HCT116 (cell line): Measurements from ENCODE around the gene TEF. TPM values are rescaled to one million over a fixed set of nuclear protein-coding genes. Genes with fewer than 3 reads are reported as not detected.

Experiments
- ATF3 ChIP-seq: IDR thresholded peaks from 2 replicates; pipeline ENCODE4 v1.6.1; 2012
- CBX3 ChIP-seq: IDR thresholded peaks from 2 replicates; pipeline ENCODE4 v1.6.1; 2012; ENCODE audit warnings: low read depth
- CEBPB ChIP-seq: IDR thresholded peaks from 2 replicates; pipeline ENCODE4 v1.6.1; 2012; ENCODE audit warnings: low read depth
- ELF1 ChIP-seq: IDR thresholded peaks from 2 replicates; pipeline ENCODE4 v1.6.1; 2012; ENCODE audit warnings: low read depth, borderline replicate concordance
- EZH2 ChIP-seq: fragments of 200-600 bp; sonication (generic); IDR thresholded peaks from 2 replicates; pipeline ENCODE4 v1.6.1; 2017; ENCODE audit warnings: antibody characterized with exemption, mixed run types
- EZH2phosphoT487 ChIP-seq: fragments of 200-600 bp; IDR thresholded peaks from 2 replicates; pipeline ENCODE4 v1.6.1; 2018; ENCODE audit warnings: antibody characterized with exemption, borderline replicate concordance
- FOSL1 ChIP-seq: IDR thresholded peaks from 2 replicates; pipeline ENCODE4 v1.6.1; 2012; ENCODE audit warnings: low read depth
- MAX ChIP-seq: IDR thresholded peaks from 2 replicates; pipeline ENCODE4 v1.6.1; 2012
- POLR2A ChIP-seq: IDR thresholded peaks from 2 replicates; pipeline ENCODE4 v1.7.0; 2011; ENCODE audit warnings: borderline replicate concordance; ENCODE audit not compliant: insufficient read depth, insufficient read length; ENCODE audit errors: extremely low read depth
- RAD21 ChIP-seq: IDR thresholded peaks from 2 replicates; pipeline ENCODE4 v1.6.1; 2012; ENCODE audit warnings: low read depth, mild to moderate bottlenecking
- SP1 ChIP-seq: IDR thresholded peaks from 2 replicates; pipeline ENCODE4 v1.6.1; 2012; ENCODE audit warnings: low read depth
- SRF ChIP-seq: IDR thresholded peaks from 2 replicates; pipeline ENCODE4 v1.6.1; 2012; ENCODE audit warnings: low read depth
- YY1 ChIP-seq: IDR thresholded peaks from 2 replicates; pipeline ENCODE4 v1.6.1; 2011; ENCODE audit warnings: low read length, low read depth, moderate library complexity, mild to moderate bottlenecking; ENCODE audit not compliant: insufficient replicate concordance; ENCODE audit errors: extremely low read depth
- ZBTB33 ChIP-seq: IDR thresholded peaks from 2 replicates; pipeline ENCODE4 v1.6.1; 2011; ENCODE audit warnings: mild to moderate bottlenecking, low read length, moderate library complexity; ENCODE audit not compliant: insufficient replicate concordance; ENCODE audit errors: extremely low read depth
- ZNF274 ChIP-seq: fragments of 200-500 bp; sonication (Bioruptor generic); IDR thresholded peaks from 2 replicates; pipeline ENCODE4 v1.6.1; 2014; ENCODE audit warnings: mild to moderate bottlenecking, low read depth, low read length, inconsistent platforms
- total RNA-seq: library from RNA; stranded (reverse); gene quantifications from one replicate; pipeline ENCODE4 v1.2.1, GENCODE V29; 2021; ENCODE audit not compliant: unreplicated experiment

The TEF gene
- total RNA-seq, 1 experiment from 2014 or later = 16.5 TPM

GRCh38 chr22:41448189-41448808 is 66.6 kb downstream of the TEF start (continued):
- no peak for TF ChIP-seq ATF3
- TF ChIP-seq YY1 = peak; percentile 91
- TF ChIP-seq POLR2A = peak; percentile 37
- TF ChIP-seq MAX = no peak
- no peak for TF ChIP-seq ZBTB33
- TF ChIP-seq CBX3 = no peak
- TF ChIP-seq CEBPB = no peak
- TF ChIP-seq RAD21 = no peak
- no peak for TF ChIP-seq EZH2
- TF ChIP-seq SRF = no peak
- TF ChIP-seq EZH2phosphoT487 = no peak
- no peak for TF ChIP-seq ZNF274
- no peak for TF ChIP-seq ELF1
- no peak for TF ChIP-seq SP1
- TF ChIP-seq FOSL1 = no peak
- TF ChIP-seq, all 23 proteins: peak for 4

Other genes with a start within 250 kb of the TEF start
- 24.7 TPM for gene L3MBTL2, start 176.6 kb upstream of the TEF start, total RNA-seq
- 0.47 TPM for gene CHADL, start 141.0 kb upstream of the TEF start, total RNA-seq
- 121 TPM for gene RANGAP1, start 95.8 kb upstream of the TEF start, total RNA-seq
- 42.0 TPM for gene ZC3H7B, start 80.4 kb upstream of the TEF start, total RNA-seq
- gene TOB2, start 64.9 kb downstream of the TEF start, total RNA-seq = 55.2 TPM
- 86.0 TPM for gene PHF5A, start 86.8 kb downstream of the TEF start, total RNA-seq
- 108 TPM for gene ACO2, start 87.2 kb downstream of the TEF start, total RNA-seq
- gene POLR3H, start 162.5 kb downstream of the TEF start, total RNA-seq = 62.1 TPM
- gene CSDC2, start 179.1 kb downstream of the TEF start, total RNA-seq = 0.22 TPM
- 31.7 TPM for gene PMM1, start 207.9 kb downstream of the TEF start, total RNA-seq
- 40.8 TPM for gene DESI1, start 239.1 kb downstream of the TEF start, total RNA-seq
- 588 TPM for gene XRCC6, start 239.4 kb downstream of the TEF start, total RNA-seq